ENCODE data around the gene ZDHHC7. TPM values are rescaled to one million over a fixed set of nuclear protein-coding genes. Genes with fewer than 3 reads are reported as not detected.

The ZDHHC7 gene
- total RNA-seq, 3 donors from 2014 or later, result 38.7 to 69.6 (median 41.1) TPM

Other genes with a start within 250 kb of the ZDHHC7 start
- 100 to 1,000 TPM in 2 of 3 donors, 10 to 100 TPM in 1; 94.7 to 386 (median 216) TPM for gene CRISPLD2, start 191.6 kb downstream of the ZDHHC7 start, total RNA-seq
- 10 to 100 TPM in 2 of 3 donors, 1 to 10 TPM in 1; 7.6 to 16.2 (median 10.8) TPM for gene KIAA0513, start 16.3 kb upstream of the ZDHHC7 start, total RNA-seq
- gene CIBAR2, start 100.9 kb upstream of the ZDHHC7 start, total RNA-seq, result not detected